Panc1 (cell line): ENCODE results near the gene CEBPA.

Experiments
- POLR2AphosphoS5 ChIP-seq: IDR thresholded peaks from 2 replicates; pipeline ENCODE4 v1.6.1; 2012; ENCODE audit warnings: mild to moderate bottlenecking, low read depth, low read length, moderate library complexity
- SIN3A ChIP-seq: IDR thresholded peaks from 2 replicates; pipeline ENCODE4 v1.6.1; 2012; ENCODE audit warnings: low read depth, mild to moderate bottlenecking, low read length, moderate library complexity, borderline replicate concordance; ENCODE audit not compliant: insufficient read depth
- TCF7L2 ChIP-seq: IDR thresholded peaks from 2 replicates; pipeline ENCODE4 v1.6.1; 2011; ENCODE audit warnings: mild to moderate bottlenecking, low read depth, low read length, inconsistent platforms
- TF ChIP-seq, protein P1 (sequence below): fragments of 450-650 bp; IDR thresholded peaks from 2 replicates; pipeline ENCODE4 v1.5.1; 2017; ENCODE audit warnings: mild to moderate bottlenecking
- TF ChIP-seq, protein P2 (sequence below), 2 experiments: IDR thresholded peaks; 2 replicates each; pipeline ENCODE4 v1.6.1; 2011 to 2012; ENCODE audit warnings: low read depth in 2 of 2, control low read depth in 1 of 2, low read length in 1 of 2, mild to moderate bottlenecking in 1 of 2, moderate library complexity in 1 of 2; ENCODE audit not compliant: insufficient read depth in 1 of 2

DNA sequence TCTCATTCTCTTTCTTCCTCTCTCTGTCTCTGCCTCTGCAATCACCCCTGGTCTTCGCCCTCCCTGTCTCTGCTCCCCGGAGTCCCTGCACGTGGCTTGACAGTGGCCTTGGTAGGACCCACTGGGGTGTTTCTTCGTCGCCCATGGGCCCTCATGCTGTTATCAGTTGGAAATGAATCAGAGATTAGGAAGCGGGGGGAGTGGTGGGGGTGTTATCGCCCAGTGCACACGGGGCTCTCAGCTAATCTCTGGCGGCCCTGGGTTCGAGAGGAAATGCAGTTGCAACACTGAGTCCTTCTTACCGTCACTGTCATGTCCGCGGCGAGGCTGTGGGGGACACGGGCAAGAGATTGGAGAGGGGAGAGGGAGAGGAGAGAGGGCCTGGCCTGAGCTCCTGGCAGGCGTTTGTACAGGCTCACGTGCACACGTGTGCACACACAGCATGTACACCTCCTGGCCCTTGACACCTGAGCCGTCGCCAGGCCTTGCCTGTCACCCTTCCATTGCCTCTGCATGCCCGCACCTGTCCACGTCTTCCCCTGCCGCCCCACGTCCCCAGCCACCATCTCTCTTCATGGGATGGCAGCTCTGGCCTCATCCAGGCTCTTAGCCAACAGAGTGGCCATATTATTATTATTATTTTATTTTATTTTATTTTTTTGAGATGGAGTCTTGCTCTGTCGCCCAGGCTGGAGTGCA, 38.9 kb downstream of the CEBPA start:
- TF ChIP-seq, protein P1, sequence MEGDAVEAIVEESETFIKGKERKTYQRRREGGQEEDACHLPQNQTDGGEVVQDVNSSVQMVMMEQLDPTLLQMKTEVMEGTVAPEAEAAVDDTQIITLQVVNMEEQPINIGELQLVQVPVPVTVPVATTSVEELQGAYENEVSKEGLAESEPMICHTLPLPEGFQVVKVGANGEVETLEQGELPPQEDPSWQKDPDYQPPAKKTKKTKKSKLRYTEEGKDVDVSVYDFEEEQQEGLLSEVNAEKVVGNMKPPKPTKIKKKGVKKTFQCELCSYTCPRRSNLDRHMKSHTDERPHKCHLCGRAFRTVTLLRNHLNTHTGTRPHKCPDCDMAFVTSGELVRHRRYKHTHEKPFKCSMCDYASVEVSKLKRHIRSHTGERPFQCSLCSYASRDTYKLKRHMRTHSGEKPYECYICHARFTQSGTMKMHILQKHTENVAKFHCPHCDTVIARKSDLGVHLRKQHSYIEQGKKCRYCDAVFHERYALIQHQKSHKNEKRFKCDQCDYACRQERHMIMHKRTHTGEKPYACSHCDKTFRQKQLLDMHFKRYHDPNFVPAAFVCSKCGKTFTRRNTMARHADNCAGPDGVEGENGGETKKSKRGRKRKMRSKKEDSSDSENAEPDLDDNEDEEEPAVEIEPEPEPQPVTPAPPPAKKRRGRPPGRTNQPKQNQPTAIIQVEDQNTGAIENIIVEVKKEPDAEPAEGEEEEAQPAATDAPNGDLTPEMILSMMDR: no peak
- TF ChIP-seq SIN3A (no peak), POLR2AphosphoS5 (no peak), TCF7L2 (no peak)
- TF ChIP-seq, protein P2, sequence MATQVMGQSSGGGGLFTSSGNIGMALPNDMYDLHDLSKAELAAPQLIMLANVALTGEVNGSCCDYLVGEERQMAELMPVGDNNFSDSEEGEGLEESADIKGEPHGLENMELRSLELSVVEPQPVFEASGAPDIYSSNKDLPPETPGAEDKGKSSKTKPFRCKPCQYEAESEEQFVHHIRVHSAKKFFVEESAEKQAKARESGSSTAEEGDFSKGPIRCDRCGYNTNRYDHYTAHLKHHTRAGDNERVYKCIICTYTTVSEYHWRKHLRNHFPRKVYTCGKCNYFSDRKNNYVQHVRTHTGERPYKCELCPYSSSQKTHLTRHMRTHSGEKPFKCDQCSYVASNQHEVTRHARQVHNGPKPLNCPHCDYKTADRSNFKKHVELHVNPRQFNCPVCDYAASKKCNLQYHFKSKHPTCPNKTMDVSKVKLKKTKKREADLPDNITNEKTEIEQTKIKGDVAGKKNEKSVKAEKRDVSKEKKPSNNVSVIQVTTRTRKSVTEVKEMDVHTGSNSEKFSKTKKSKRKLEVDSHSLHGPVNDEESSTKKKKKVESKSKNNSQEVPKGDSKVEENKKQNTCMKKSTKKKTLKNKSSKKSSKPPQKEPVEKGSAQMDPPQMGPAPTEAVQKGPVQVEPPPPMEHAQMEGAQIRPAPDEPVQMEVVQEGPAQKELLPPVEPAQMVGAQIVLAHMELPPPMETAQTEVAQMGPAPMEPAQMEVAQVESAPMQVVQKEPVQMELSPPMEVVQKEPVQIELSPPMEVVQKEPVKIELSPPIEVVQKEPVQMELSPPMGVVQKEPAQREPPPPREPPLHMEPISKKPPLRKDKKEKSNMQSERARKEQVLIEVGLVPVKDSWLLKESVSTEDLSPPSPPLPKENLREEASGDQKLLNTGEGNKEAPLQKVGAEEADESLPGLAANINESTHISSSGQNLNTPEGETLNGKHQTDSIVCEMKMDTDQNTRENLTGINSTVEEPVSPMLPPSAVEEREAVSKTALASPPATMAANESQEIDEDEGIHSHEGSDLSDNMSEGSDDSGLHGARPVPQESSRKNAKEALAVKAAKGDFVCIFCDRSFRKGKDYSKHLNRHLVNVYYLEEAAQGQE (IDR thresholded peaks at IDR 0.05; ENCODE audit: insufficient read depth in 1 of 2, low read depth in 2 of 2, low read length in 1 of 2): no peak
